Astrocyte (in vitro differentiated cells and primary cell): ENCODE data around the gene C5orf15. TPM values are rescaled to one million over a fixed set of nuclear protein-coding genes. Genes with fewer than 3 reads are reported as not detected.

ENCODE experiments used
- DNase-seq: peaks from one replicate; pipeline ENCODE4 v3.0.0-alpha.2; 2010; ENCODE audit warnings: low read depth
- FAIRE-seq: peaks from 2 replicates; lab custom pipeline; 2011; peaks lifted over from hg19 to GRCh38; lab: Jason Lieb, UNC
- H2AFZ ChIP-seq: 2 replicates; pipeline ENCODE4 v1.6.0; 2012; ENCODE audit warnings: low read depth, low read length, inconsistent platforms
- H3K27ac ChIP-seq: 2 replicates; pipeline ENCODE4 v1.5.1; 2011; ENCODE audit warnings: low read depth, low read length, inconsistent platforms
- H3K27me3 ChIP-seq: 2 replicates; pipeline ENCODE4 v1.6.0; 2011; ENCODE audit warnings: low read length, inconsistent platforms; ENCODE audit not compliant: insufficient read depth
- H3K36me3 ChIP-seq: 2 replicates; pipeline ENCODE4 v1.5.1; 2011; ENCODE audit warnings: low read length, inconsistent platforms; ENCODE audit not compliant: insufficient read depth
- H3K4me1 ChIP-seq: 2 replicates; pipeline ENCODE4 v1.5.1; 2011; ENCODE audit warnings: low read length, inconsistent platforms; ENCODE audit not compliant: insufficient read depth
- H3K4me2 ChIP-seq: 2 replicates; pipeline ENCODE4 v1.6.0; 2012; ENCODE audit warnings: low read length, inconsistent platforms
- H3K4me3 ChIP-seq: 2 replicates; pipeline ENCODE4 v1.5.1; 2011; ENCODE audit warnings: low read depth, mild to moderate bottlenecking, low read length, inconsistent platforms; ENCODE audit not compliant: insufficient read depth
- H3K79me2 ChIP-seq: 2 replicates; pipeline ENCODE4 v1.6.0; 2012; ENCODE audit warnings: mild to moderate bottlenecking, low read length, inconsistent platforms; ENCODE audit not compliant: insufficient read depth
- H3K9ac ChIP-seq: 2 replicates; pipeline ENCODE4 v1.6.0; 2012; ENCODE audit warnings: mild to moderate bottlenecking, low read length, inconsistent platforms
- H3K9me3 ChIP-seq: 2 replicates; pipeline ENCODE4 v1.5.1; 2012; ENCODE audit warnings: low read depth, mild to moderate bottlenecking, low read length, inconsistent platforms; ENCODE audit not compliant: insufficient read depth
- H4K20me1 ChIP-seq: 2 replicates; pipeline ENCODE4 v1.6.0; 2012; ENCODE audit warnings: low read length, inconsistent platforms; ENCODE audit not compliant: insufficient read depth
- H3K27ac Mint-ChIP-seq: one replicate; pipeline ENCODE4 v1.8.0; 2021; ENCODE audit warnings: mild to moderate bottlenecking, mixed read lengths; ENCODE audit not compliant: unreplicated experiment
- H3K27me3 Mint-ChIP-seq: one replicate; pipeline ENCODE4 v1.8.0; 2021; ENCODE audit warnings: low read depth, mixed read lengths; ENCODE audit not compliant: unreplicated experiment
- H3K36me3 Mint-ChIP-seq: one replicate; pipeline ENCODE4 v1.8.0; 2021; ENCODE audit warnings: low read depth, mixed read lengths; ENCODE audit not compliant: unreplicated experiment
- H3K4me1 Mint-ChIP-seq: one replicate; pipeline ENCODE4 v1.8.0; 2021; ENCODE audit warnings: low read depth, mixed read lengths; ENCODE audit not compliant: unreplicated experiment
- H3K4me3 Mint-ChIP-seq: one replicate; pipeline ENCODE4 v1.8.0; 2021; ENCODE audit warnings: mild to moderate bottlenecking, moderate library complexity, mixed read lengths; ENCODE audit not compliant: unreplicated experiment
- H3K9me3 Mint-ChIP-seq: one replicate; pipeline ENCODE4 v1.8.0; 2021; ENCODE audit warnings: mild to moderate bottlenecking, mixed read lengths; ENCODE audit not compliant: unreplicated experiment
- CTCF ChIP-seq: IDR thresholded peaks from 2 replicates; pipeline ENCODE4 v1.5.1; 2011; ENCODE audit warnings: low read depth, mild to moderate bottlenecking, inconsistent platforms, low read length, moderate library complexity; ENCODE audit not compliant: insufficient read depth
- EZH2 ChIP-seq: IDR thresholded peaks from 2 replicates; pipeline ENCODE4 v1.6.1; 2012; ENCODE audit warnings: mild to moderate bottlenecking, low read length, inconsistent platforms; ENCODE audit not compliant: insufficient read depth
- total RNA-seq: library from RNA; stranded (reverse); gene quantifications from 2 replicates; pipeline ENCODE4 v1.2.1, GENCODE V29; 2021

Gene C5orf15
- total RNA-seq, 1 donor from 2014 or later, result 88.8 TPM

- Histone ChIP-seq H3K36me3 (peaks cover 4% of the 10 kb centered on the region), H3K9me3 (no peaks in the 10 kb centered on the region), H3K9ac (peak within 1 kb of the TSS; percentile 96), H3K4me2 (peak within 1 kb of the TSS; percentile 87), H3K4me1 (peaks cover 28% of the 10 kb centered on the region), H2AFZ (peak within 1 kb of the TSS; percentile 76), H3K79me2 (peaks cover 56% of the 10 kb centered on the region), H3K27me3 (no peaks in the 10 kb centered on the region), H3K4me3 (peak within 1 kb of the TSS; percentile 95), H3K27ac (peak within 1 kb of the TSS; percentile 89), H4K20me1 (peaks cover 41% of the 10 kb centered on the region)
- peaks cover 24% of the 10 kb centered on the region for H3K4me1 Mint-ChIP-seq
- TF ChIP-seq EZH2, result no peak
- no peak for TF ChIP-seq CTCF
- peak within 1 kb of the TSS; percentile 97 for H3K4me3 Mint-ChIP-seq
- no peaks in the 10 kb centered on the region for H3K9me3 Mint-ChIP-seq
- DNase-seq (peak; percentile 86), FAIRE-seq (no peak)
- H3K27me3 Mint-ChIP-seq, result no peaks in the 10 kb centered on the region
- peak within 1 kb of the TSS; percentile 96 for H3K27ac Mint-ChIP-seq
- H3K36me3 Mint-ChIP-seq, result peaks cover 7% of the 10 kb centered on the region
Observed at GRCh38 chr5:134004626-134005416, 36.4 kb upstream of the C5orf15 start, which contains the start of gene VDAC1. TSS of gene VDAC1 (minus strand) at chr5:134004975. CDS start at chr5:133993012, 11,963 bp downstream.

GRCh38 chr5:134003817-134004625 lies 35.6 kb upstream of the C5orf15 start:
- DNase-seq, result peak; percentile 30

More at GRCh38 chr5:134003817-134004625, 35.6 kb upstream of the C5orf15 start:
- Mint-ChIP-seq H3K9me3 (no peaks in the 10 kb centered on the region), H3K27ac (peak overlapping the region; percentile 95), H3K4me1 (peaks cover 31% of the 10 kb centered on the region), H3K36me3 (peaks cover 11% of the 10 kb centered on the region), H3K4me3 (peak overlapping the region; percentile 97), H3K27me3 (no peaks in the 10 kb centered on the region)
- H3K4me1 ChIP-seq, result peaks cover 28% of the 10 kb centered on the region
- peak overlapping the region; percentile 96 for H3K9ac ChIP-seq
- no peaks in the 10 kb centered on the region for H3K9me3 ChIP-seq
- H3K27ac ChIP-seq, result peak overlapping the region; percentile 89
- H3K4me2 ChIP-seq, result peak overlapping the region; percentile 87
- no peaks in the 10 kb centered on the region for H3K27me3 ChIP-seq
- peaks cover 4% of the 10 kb centered on the region for H3K36me3 ChIP-seq
- peak overlapping the region; percentile 95 for H3K4me3 ChIP-seq
- TF ChIP-seq CTCF (no peak), EZH2 (no peak)
- peaks cover 64% of the 10 kb centered on the region for H3K79me2 ChIP-seq
- H2AFZ ChIP-seq, result peak overlapping the region; percentile 70
- peaks cover 48% of the 10 kb centered on the region for H4K20me1 ChIP-seq
- FAIRE-seq, result no peak
